NB4 (cell line): ENCODE results near the gene AS3MT.

ENCODE experiments used
- CTCF ChIP-seq: IDR thresholded peaks from one replicate; pipeline ENCODE4 v1.5.1; 2012; ENCODE audit warnings: low read depth, low read length
- MAX ChIP-seq: IDR thresholded peaks from 2 replicates; pipeline ENCODE4 v1.6.1; 2011; ENCODE audit warnings: low read depth, low read length
- MYC ChIP-seq: IDR thresholded peaks from 2 replicates; pipeline ENCODE4 v1.6.1; 2011; ENCODE audit warnings: low read depth, low read length
- POLR2A ChIP-seq: IDR thresholded peaks from 2 replicates; pipeline ENCODE4 v1.6.1; 2011; ENCODE audit warnings: mild to moderate bottlenecking; ENCODE audit not compliant: insufficient read length; ENCODE audit errors: extremely low read depth

- TF ChIP-seq POLR2A: no peak
- TF ChIP-seq CTCF: no peak
- TF ChIP-seq MAX: no peak
- TF ChIP-seq MYC: no peak
Observed at GRCh38 chr10:102845352-102845902, 23.8 kb upstream of the AS3MT start.
